EH (cell line): Measurements from ENCODE around the gene RRP1.

ENCODE experiments used
- DNase-seq: peaks from one replicate; pipeline ENCODE4 v3.0.0-alpha.2; 2015; ENCODE audit warnings: low read depth

RRP1 gene

DNA sequence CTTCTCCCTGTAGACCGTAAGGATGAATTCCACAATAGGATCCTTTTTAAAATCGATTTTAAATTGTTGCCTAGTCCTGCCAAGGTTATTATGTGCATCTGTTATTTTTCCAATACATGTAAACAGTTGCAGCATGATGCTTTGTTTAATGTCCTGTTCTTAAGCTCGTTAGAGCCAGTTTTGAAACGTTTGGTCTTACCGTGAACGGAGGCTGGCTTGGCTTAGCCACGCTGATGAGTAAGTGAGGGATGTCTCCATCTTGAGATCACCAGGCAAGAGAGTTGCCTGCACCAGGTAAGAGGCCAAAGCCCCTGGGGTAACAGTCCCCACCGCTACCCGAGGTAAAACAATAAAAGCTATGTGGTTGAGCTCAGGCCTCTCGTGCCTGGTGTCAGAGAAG, 30.6 kb upstream of the RRP1 start:
- DNase-seq: no peak

DNA sequence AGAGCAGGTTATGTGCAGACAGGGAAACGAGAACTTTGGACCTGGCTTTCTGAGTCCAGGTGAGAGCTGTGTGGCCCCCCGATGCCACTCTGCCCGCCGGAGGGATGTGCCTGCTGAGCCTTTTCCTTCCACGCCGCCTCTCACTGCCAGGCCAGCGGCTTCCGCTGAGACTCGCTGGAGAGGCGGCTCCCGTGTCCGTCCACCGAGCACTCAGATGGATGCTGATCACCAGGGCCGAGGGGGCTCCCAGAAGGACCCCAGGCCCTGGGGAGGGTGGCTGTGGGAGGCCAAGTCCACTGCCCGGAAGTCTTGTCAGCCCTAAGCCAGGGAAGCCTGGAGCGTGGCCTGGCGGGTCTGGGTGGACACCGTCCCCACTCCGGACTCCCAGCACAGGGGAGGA, 29.7 kb upstream of the RRP1 start:
- DNase-seq: no peak

GRCh38 chr21:43760391-43760958, 28.9 kb upstream of the RRP1 start:
- DNase-seq: no peak

DNA sequence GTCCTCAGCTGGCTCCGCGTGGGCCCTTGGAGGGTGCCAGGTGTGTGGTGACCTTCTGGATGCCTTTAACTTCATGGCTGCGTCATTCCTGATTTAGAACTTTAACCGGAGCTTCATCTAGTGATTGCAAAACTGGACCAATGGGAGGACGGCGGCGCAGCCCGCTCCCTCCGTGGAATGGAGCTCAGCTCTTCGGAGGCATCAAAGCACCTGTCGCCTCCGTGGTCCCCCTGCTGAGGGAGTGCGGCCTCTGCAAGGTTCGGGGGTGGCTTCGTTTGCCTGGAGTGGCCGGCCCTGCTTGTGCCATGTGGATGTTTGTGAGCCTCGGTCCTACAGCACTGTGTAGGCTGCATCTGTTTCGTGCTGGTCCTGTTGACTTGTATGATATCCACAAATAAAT, 27.5 kb upstream of the RRP1 start:
- DNase-seq: no peak

- DNase-seq: no peak
Observed at GRCh38 chr21:43762303-43763128, 26.9 kb upstream of the RRP1 start.

DNA sequence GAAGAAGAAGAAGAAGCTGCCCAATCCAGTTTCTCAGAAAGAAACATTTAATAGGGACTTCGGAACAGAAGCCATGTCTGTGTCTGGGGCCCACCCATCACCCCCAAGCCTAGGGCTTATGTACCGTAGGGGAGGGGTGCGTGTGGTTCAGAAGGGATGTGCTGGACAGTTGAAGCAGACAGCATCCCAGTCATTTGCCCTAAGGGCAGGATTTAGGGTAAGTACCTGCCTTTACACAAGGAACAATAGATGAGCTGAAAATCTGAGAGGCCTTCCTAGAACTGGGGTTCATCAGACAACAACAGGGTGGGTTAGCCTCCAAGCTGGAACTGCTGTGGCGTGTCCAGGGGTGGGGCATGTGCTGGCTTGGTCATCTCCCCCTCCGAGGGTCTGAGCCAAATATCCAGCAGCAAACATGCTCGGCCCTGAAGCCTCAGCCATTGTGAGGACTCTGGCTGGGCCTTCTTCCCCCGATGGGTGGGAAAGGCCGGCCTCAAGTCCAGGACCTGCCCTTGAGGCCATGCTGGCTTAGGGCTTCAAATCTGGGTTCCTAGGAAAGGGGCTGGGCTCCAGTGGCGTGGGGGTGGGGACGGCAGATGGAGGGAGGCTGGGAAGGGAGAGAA, 25.4 kb upstream of the RRP1 start:
- DNase-seq: no peak

DNA sequence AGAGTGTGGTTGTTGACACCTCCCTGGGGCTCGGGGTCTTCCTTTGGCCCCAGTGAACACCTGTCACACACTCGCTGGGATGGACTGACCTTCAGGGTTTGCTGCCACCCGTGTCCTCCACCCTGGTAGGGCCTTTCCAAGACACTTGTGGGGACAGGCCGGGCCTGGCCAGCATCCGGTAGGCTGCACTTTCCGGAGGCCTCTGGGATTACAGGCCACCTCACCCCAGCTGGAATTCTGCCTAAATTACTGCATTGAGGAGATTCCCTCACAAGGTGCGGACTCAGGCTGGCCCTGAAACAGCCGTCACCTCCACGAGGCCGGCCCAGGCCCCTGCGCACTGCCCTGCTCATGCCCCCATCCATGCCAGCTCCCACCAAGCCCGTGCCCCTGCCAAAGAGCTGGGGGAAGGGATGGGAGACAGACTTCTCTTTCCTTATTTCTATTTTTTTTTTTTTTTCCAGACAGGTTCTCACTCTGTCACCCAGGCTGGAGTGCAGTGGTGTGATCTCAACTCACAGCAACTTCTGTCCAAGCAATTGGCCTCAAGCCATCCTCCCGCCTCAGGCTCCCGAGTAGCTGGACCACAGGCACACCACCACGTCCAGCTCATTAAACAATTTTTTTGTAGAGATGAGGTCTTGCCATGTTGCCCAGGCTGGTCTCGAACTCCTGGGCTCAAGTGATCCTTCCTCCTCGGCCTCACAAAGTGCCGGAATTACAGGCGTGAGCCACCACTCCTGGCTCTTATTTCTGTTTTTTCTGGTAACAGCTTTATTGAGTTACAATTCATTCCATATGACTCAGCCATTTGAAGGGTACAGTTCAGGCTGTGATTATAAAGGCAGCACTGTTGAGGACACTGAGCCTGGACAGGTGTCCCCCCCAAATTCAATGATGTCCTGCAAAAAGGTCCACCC, 24.5 kb upstream of the RRP1 start:
- peak; percentile 56 for DNase-seq

DNA sequence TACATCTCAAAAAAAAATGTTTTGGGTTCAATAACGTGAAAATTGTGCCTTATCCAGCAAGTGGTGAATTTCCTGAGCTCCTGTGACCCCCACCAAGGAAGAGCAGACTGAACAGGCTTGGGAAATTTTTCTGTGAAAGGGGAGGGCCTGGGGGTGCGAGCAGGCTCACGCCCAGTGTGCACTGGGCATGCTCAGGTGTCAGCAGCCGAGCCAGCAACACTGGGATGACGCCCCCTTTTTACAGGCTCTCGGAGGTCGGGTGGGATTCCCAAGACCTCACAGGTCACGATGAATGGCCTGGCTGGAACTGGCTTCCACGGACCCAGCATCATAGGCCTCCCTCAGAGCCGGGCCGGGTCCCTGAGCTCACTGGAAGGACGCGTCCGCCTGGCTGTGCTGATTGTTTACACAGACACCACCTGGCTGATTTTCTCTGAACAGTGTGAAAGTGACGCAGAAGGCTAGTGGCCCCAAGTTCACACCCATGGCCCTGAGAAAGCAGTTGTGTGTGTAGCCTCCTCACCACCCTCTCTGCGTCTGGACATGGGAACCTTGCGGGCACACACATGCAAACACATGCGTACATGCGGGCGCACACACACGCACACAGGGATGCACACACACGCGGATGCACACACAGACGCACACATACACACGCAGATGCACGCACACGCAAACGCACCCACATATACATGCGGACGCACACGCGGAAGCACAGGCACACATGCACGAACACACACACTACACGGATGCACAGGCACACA, 22.5 kb upstream of the RRP1 start:
- DNase-seq: no peak

DNA sequence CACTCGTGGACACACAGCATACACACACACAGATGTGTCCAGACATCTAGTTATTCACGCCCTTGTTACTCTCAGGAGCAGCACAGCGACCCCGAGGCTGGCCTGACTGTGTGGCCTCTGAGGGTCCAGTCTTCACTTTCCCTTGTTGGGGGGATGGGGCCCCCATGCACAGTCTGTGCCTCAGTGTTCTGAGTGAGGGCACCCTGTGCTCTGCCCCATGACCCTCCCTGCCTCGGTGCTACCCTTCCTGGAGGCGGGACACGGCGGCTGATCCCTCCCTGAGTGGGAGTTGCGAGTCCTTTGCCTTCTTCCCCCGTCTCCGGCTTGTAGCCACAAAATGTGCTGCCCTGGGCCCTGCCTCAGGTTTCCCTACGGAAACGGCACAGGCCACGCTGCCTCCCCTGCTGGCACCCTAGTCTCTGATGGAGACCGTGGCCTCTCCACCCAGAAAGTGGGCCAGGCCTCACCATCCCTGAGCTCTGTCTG, 21.8 kb upstream of the RRP1 start:
- DNase-seq: no peak

DNA sequence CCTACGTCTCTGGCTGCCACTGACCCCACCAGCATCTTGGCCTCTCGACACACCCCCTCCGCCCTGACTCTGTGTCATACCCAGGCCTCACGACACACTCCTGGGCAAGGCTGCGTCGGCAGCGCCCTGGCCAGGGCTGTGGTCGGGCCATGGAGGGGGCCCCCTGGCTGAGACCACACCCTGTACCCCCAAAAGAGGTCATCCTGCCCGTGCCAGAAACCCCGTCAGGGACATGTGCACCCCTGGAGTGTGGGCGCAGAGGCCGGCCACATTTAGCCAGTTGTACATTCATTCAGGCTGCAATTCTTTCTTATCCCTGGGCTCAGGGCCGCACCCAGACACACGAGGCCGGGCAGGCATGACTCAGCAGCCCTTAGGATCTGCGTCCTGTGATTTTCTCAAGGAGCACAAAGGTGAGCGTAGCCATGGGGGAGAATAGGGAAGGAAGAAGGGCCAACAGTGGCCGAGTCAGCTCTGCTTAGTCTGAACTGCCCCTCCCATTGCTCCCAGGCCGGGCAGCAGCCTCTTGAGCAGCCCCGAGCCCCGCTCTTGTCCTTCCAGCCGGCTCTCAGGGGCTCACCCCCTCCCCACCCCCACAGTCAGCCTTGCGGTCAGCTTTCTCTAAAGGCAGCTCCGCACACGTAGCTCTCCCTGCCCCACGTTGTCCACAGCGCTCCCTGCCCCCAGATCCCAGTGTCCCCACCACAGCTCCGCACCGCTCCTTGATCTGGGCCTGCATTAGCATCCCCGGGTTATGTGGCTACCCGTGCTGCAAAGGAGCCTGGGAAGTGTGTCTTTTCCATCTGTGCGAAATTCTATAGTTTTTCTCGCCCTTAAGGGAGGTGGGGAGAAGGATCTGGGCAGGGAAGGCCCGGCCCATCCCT, 21.2 kb upstream of the RRP1 start:
- peak; percentile 72 for DNase-seq

GRCh38 chr21:43768868-43769167, 20.6 kb upstream of the RRP1 start:
- no peak for DNase-seq

- DNase-seq: no peak
Observed at GRCh38 chr21:43769325-43769958, 19.9 kb upstream of the RRP1 start.

GRCh38 chr21:43770066-43770655, 19.2 kb upstream of the RRP1 start:
- DNase-seq: no peak

DNA sequence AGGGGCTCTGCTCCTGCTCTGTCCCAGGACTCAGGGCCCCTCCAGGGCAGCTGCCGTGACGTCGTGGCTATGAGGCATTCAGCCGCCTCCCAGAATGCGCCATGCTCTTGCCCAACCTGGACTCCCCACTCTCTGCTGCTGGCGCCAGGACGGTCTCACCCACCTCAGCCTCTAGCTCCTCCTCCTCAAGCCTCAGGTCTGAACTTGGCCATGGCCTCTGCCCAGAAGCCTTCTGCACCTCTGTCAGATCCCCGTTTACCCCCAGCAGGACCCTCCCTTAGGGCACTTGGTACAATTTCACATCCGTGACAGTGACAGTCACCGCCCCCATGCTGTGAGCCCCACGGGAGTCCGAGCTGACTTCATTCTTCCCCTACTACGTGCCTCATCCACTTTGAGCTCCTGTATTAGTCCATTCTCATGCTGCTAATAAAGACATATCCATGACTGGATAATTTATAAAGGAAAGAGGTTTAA, 18.1 kb upstream of the RRP1 start:
- DNase-seq: no peak

GRCh38 chr21:43771698-43772424, 17.5 kb upstream of the RRP1 start:
- no peak for DNase-seq

DNA sequence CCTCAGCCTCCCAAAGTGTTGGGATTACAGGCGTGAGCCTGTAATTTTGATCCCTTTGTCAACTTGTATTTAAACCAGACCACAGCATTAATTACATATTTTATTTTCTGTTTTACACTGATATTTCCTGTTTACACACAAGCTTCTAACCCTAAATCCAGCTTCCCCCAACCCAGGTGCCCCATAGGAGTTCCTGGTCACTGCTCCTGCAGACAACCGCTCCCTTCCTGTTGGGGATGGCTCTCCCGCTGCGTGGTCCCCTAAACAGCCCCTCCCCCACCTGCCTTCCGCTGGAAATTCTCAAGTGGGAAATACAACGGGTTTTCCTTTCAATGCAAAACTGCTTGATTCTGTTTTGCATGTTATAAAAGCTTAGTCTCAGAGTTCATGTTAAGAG, 17.0 kb upstream of the RRP1 start:
- no peak for DNase-seq

DNA sequence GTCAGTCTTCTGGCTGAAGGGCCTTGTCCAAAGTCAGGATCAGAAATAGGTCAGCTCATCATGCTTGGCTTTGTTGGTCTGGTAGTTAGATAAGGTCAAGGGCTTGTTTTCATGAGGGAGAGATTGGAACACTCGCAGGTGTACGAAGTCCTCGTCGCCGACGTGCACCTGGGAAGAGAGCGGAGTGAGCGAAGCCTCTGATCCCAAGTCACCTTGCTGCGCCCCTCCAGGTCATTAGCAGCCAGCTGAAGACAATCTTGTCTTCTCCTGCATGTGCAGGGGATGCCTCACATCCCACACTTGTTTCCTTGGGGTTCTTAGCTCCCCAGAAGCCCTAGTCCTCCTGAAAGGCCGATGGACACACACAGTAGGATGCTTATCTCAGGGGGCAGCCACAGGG, 15.2 kb upstream of the RRP1 start:
- no peak for DNase-seq

DNA sequence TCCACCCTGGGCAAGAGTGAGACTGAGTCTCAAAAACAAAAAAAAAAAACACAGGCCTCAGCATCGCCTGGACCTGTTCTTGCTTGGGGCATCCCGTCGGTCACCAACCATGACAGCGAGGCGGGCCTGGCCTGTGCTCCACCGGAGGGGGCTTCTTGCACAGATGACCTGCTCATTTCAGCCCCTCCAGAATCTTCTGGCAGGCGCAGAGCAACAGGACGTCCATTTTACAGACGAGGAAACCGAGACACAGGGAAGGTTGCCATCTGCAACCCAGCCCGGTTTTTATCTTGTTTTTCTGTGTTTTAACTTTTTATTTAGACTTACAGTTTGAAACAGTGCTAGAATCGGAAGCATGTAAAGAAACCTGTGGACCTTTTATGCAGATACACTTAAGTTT, 14.2 kb upstream of the RRP1 start:
- no peak for DNase-seq
